Measurements from ENCODE around the gene SNRNP70. TPM values are rescaled to one million over a fixed set of nuclear protein-coding genes. Genes with fewer than 3 reads are reported as not detected.
A peak's percentile ranks its signal among the peaks of the same experiment; 100 is the strongest.

Gene SNRNP70
- total and polyA plus RNA-seq, 2 of the 13 experiments (the other 11 are each of a cell fraction or from before 2014, with no cell fraction given): 150 to 210 TPM

DNA sequence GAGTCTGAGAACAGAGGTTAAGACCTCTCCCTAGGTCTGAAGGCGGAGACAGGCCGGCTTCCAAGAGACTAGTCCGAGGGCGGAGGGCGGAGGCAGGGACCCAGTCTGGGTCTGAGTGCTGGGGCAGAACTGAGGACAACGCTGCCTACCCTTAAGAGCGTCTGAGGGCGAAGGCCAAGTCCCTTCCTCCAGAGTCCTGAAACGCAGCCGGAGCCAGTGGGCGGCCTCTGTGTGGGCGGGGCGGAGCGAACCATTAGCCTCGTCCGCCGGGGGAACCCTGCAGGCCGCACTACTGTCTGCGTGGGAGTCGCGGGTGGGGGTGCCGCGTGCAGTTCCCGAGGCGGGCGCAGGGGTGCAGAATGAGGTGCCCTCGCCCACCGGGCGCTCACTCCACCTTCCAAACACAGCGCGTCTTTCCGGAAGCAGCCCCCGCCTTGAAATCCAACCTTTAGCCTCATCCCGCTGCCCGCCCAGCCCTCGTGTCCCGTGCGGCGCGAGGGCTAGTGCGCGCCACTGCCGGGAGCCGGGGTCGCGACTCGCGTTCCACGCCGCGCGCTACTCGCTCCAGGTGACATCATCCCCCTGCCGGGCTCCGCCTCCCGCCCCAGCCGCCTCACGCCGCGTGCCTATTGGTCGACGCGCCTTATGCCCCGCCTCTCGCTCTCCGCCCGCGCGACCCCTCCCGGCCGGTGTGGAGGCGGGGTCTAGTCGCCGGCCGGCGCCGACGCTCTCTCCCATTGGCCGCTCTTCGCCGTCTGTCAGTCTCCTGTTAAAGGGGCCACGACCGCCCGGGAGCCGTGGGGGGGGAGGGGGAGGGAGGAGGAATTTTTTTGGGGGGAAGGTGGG, 33.5 kb downstream of the SNRNP70 start, which contains the start of gene C19orf73 (continued):
- TF ChIP-seq, protein P1, sequence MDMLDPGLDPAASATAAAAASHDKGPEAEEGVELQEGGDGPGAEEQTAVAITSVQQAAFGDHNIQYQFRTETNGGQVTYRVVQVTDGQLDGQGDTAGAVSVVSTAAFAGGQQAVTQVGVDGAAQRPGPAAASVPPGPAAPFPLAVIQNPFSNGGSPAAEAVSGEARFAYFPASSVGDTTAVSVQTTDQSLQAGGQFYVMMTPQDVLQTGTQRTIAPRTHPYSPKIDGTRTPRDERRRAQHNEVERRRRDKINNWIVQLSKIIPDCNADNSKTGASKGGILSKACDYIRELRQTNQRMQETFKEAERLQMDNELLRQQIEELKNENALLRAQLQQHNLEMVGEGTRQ (IDR thresholded peaks at IDR 0.05; ENCODE audit: low read depth, low read length): no peak
- TF ChIP-seq, protein P1 (CRISPR knock-in tag; IDR thresholded peaks at IDR 0.05; ENCODE audit: borderline replicate concordance): no peak; the same call in 1 of the 2 replicates
- TF ChIP-seq, protein P2, sequence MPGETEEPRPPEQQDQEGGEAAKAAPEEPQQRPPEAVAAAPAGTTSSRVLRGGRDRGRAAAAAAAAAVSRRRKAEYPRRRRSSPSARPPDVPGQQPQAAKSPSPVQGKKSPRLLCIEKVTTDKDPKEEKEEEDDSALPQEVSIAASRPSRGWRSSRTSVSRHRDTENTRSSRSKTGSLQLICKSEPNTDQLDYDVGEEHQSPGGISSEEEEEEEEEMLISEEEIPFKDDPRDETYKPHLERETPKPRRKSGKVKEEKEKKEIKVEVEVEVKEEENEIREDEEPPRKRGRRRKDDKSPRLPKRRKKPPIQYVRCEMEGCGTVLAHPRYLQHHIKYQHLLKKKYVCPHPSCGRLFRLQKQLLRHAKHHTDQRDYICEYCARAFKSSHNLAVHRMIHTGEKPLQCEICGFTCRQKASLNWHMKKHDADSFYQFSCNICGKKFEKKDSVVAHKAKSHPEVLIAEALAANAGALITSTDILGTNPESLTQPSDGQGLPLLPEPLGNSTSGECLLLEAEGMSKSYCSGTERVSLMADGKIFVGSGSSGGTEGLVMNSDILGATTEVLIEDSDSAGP (CRISPR knock-in tag; IDR thresholded peaks at IDR 0.05; ENCODE audit: borderline replicate concordance): peak; percentile 99
- peak; percentile 91 for TF ChIP-seq MTA1 (CRISPR knock-in tag; IDR thresholded peaks at IDR 0.05; ENCODE audit: borderline replicate concordance)
- TF ChIP-seq, protein P3, sequence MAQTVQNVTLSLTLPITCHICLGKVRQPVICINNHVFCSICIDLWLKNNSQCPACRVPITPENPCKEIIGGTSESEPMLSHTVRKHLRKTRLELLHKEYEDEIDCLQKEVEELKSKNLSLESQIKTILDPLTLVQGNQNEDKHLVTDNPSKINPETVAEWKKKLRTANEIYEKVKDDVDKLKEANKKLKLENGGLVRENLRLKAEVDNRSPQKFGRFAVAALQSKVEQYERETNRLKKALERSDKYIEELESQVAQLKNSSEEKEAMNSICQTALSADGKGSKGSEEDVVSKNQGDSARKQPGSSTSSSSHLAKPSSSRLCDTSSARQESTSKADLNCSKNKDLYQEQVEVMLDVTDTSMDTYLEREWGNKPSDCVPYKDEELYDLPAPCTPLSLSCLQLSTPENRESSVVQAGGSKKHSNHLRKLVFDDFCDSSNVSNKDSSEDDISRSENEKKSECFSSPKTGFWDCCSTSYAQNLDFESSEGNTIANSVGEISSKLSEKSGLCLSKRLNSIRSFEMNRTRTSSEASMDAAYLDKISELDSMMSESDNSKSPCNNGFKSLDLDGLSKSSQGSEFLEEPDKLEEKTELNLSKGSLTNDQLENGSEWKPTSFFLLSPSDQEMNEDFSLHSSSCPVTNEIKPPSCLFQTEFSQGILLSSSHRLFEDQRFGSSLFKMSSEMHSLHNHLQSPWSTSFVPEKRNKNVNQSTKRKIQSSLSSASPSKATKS (CRISPR knock-in tag; IDR thresholded peaks at IDR 0.05): no peak
- TF ChIP-seq HOXA5 (CRISPR knock-in tag; IDR thresholded peaks at IDR 0.05): peak; percentile 86; the same call in 1 of the 2 replicates
- TF ChIP-seq XRCC5 (optimal IDR thresholded peaks at IDR 0.05; ENCODE audit: low read length): peak; percentile 17
- TF ChIP-seq TEAD2 (CRISPR knock-in tag; IDR thresholded peaks at IDR 0.05): no peak
- no peak for TF ChIP-seq TEAD3 (CRISPR knock-in tag; optimal IDR thresholded peaks at IDR 0.05; ENCODE audit: borderline replicate concordance)
- TF ChIP-seq HNRNPLL (IDR thresholded peaks at IDR 0.05; ENCODE audit: low read depth, low read length, poor library complexity, severe bottlenecking): peak; percentile 52
- TF ChIP-seq ZNF775 (CRISPR knock-in tag; IDR thresholded peaks at IDR 0.05; ENCODE audit: borderline replicate concordance): no peak
- TF ChIP-seq, protein P4, sequence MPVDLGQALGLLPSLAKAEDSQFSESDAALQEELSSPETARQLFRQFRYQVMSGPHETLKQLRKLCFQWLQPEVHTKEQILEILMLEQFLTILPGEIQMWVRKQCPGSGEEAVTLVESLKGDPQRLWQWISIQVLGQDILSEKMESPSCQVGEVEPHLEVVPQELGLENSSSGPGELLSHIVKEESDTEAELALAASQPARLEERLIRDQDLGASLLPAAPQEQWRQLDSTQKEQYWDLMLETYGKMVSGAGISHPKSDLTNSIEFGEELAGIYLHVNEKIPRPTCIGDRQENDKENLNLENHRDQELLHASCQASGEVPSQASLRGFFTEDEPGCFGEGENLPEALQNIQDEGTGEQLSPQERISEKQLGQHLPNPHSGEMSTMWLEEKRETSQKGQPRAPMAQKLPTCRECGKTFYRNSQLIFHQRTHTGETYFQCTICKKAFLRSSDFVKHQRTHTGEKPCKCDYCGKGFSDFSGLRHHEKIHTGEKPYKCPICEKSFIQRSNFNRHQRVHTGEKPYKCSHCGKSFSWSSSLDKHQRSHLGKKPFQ (CRISPR knock-in tag; IDR thresholded peaks at IDR 0.05; ENCODE audit: insufficient replicate concordance): no peak
- peak; percentile 88; the same call in 1 of the 2 replicates for TF ChIP-seq MEIS2 (CRISPR knock-in tag; IDR thresholded peaks at IDR 0.05)
- no peak for TF ChIP-seq PTBP1 (IDR thresholded peaks at IDR 0.05; ENCODE audit: low read depth, low read length, poor library complexity, severe bottlenecking)
- no peak for TF ChIP-seq ZSCAN30 (CRISPR knock-in tag; IDR thresholded peaks at IDR 0.05)
- peak; percentile 64; the same call in 1 of the 2 replicates for TF ChIP-seq ZNF616 (CRISPR knock-in tag; IDR thresholded peaks at IDR 0.05; ENCODE audit: low read depth)
- no peak for TF ChIP-seq ESRRA (CRISPR knock-in tag; IDR thresholded peaks at IDR 0.05; ENCODE audit: low read depth)
- no peak for TF ChIP-seq ATF1 (CRISPR knock-in tag; IDR thresholded peaks at IDR 0.05)
- TF ChIP-seq SIN3B (IDR thresholded peaks at IDR 0.05; ENCODE audit: low read length): no peak
- 0 out of 2 replicates have a peak, but pooled peaks have one; percentile 25 for TF ChIP-seq IRX3 (CRISPR knock-in tag; IDR thresholded peaks at IDR 0.05; ENCODE audit: borderline replicate concordance, low read depth)
- TF ChIP-seq RXRB (CRISPR knock-in tag; IDR thresholded peaks at IDR 0.05; ENCODE audit: borderline replicate concordance): no peak
- 0 out of 2 replicates have a peak, but pooled peaks have one; percentile 53 for TF ChIP-seq ZKSCAN8 (CRISPR knock-in tag; IDR thresholded peaks at IDR 0.05; ENCODE audit: borderline replicate concordance)
